ENCODE measurements around the gene CHURC1.

GRCh38 chr14:64915029-64915424 is 772 bp downstream of the CHURC1 start:
- TF ChIP-seq ZNF230 (CRISPR knock-in tag; IDR thresholded peaks at IDR 0.05) (no peak), SP1 (IDR thresholded peaks at IDR 0.05) (no peak), SP1 (CRISPR knock-in tag; IDR thresholded peaks at IDR 0.05) (no peak), ZBTB43 (CRISPR knock-in tag; conservative IDR thresholded peaks at IDR 0.05) (no peak), ZFX (CRISPR knock-in tag; IDR thresholded peaks at IDR 0.05; ENCODE audit: low read depth) (no peak), ZNF784 (CRISPR knock-in tag; IDR thresholded peaks at IDR 0.05; ENCODE audit: borderline replicate concordance) (no peak)
- TF ChIP-seq, protein P1, sequence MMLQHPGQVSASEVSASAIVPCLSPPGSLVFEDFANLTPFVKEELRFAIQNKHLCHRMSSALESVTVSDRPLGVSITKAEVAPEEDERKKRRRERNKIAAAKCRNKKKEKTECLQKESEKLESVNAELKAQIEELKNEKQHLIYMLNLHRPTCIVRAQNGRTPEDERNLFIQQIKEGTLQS (CRISPR knock-in tag; IDR thresholded peaks at IDR 0.05), result no peak
- TF ChIP-seq, protein P2, sequence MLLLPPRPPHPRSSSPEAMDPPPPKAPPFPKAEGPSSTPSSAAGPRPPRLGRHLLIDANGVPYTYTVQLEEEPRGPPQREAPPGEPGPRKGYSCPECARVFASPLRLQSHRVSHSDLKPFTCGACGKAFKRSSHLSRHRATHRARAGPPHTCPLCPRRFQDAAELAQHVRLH (CRISPR knock-in tag; IDR thresholded peaks at IDR 0.05; ENCODE audit: borderline replicate concordance, low read depth), result no peak
